HG02678 (cell line): ENCODE results near the gene TMEM237.
"Not testable (repeated sequence)": the region's sequence is repeated elsewhere in the genome, so short reads cannot be mapped to it uniquely, and the experiment has no call there.

ENCODE experiments used
- ATAC-seq: cut with Tn5 transposase; IDR thresholded peaks from one replicate; pipeline ENCODE4 v1.9.1; 2021; ENCODE audit warnings: mild to moderate bottlenecking, moderate library complexity; ENCODE audit not compliant: unreplicated experiment

TMEM237 gene

GRCh38 chr2:201643216-201643890, at the start of gene TMEM237:
TMEM237 (minus strand) TSS chr2:201643503; CDS start chr2:201643400, 103 bp downstream.
- peak; percentile 41 for ATAC-seq

- ATAC-seq, result no peak
These were observed 41.9 kb upstream of the TMEM237 start for GRCh38 chr2:201685156-201685555.

- no peak for ATAC-seq
These were observed 37.4 kb upstream of the TMEM237 start for GRCh38 chr2:201680743-201681142.

- no peak for ATAC-seq
These were observed 35.1 kb upstream of the TMEM237 start for GRCh38 chr2:201678401-201678800.

GRCh38 chr2:201675454-201675853, 32.2 kb upstream of the TMEM237 start:
- ATAC-seq, result no peak

- ATAC-seq, result no peak
These were observed 31.5 kb upstream of the TMEM237 start for GRCh38 chr2:201674794-201675193.

- ATAC-seq, result no peak
These were observed 31.0 kb upstream of the TMEM237 start for GRCh38 chr2:201674298-201674697.

GRCh38 chr2:201673546-201673945, 30.2 kb upstream of the TMEM237 start:
- no peak for ATAC-seq

- not testable (repeated sequence) for ATAC-seq
These were observed 27.9 kb upstream of the TMEM237 start for GRCh38 chr2:201671205-201671604.

GRCh38 chr2:201669865-201670264, 26.6 kb upstream of the TMEM237 start:
- no peak for ATAC-seq

- ATAC-seq, result no peak
These were observed 25.2 kb upstream of the TMEM237 start for GRCh38 chr2:201668402-201668910.

GRCh38 chr2:201664334-201664733, 21.0 kb upstream of the TMEM237 start:
- ATAC-seq, result no peak

- ATAC-seq, result no peak
These were observed 18.1 kb upstream of the TMEM237 start for GRCh38 chr2:201661366-201661765.

- ATAC-seq, result no peak
These were observed 17.1 kb upstream of the TMEM237 start for GRCh38 chr2:201660293-201660895.

- ATAC-seq, result no peak
These were observed 13.4 kb upstream of the TMEM237 start for GRCh38 chr2:201656740-201657139.

GRCh38 chr2:201656102-201656501, 12.8 kb upstream of the TMEM237 start:
- no peak for ATAC-seq

GRCh38 chr2:201654616-201655384, 11.5 kb upstream of the TMEM237 start:
- no peak for ATAC-seq

- ATAC-seq, result no peak
These were observed 9.9 kb upstream of the TMEM237 start for GRCh38 chr2:201653221-201653620.

GRCh38 chr2:201649442-201649841, 6.1 kb upstream of the TMEM237 start:
- no peak for ATAC-seq

GRCh38 chr2:201647431-201647830, 4.1 kb upstream of the TMEM237 start:
- no peak for ATAC-seq

- ATAC-seq, result no peak
These were observed 698 bp upstream of the TMEM237 start for GRCh38 chr2:201644001-201644400.
